Panc1 (cell line): Measurements from ENCODE around the gene SCAMP5. TPM values are rescaled to one million over a fixed set of nuclear protein-coding genes. Genes with fewer than 3 reads are reported as not detected.
A peak's percentile ranks its signal among the peaks of the same experiment; 100 is the strongest.

Source experiments
- ATAC-seq: fragments of 200-7000 bp; cut with Tn5 transposase; 2 replicates; pipeline ENCODE4 v1.9.1; 2020; ENCODE audit warnings: mild to moderate bottlenecking, moderate library complexity
- BruUV-seq: library from RNA; stranded (reverse); fragments of 400-500 nt; replicated peaks from 2 replicates; lab custom pipeline; 2021; lab: Mats Ljungman, UMichigan
- CTCF ChIA-PET: fragments of 300-600 bp; sonication (Branson Sonifier 250); formaldehyde crosslinking; loops from one replicate; lab custom pipeline; 2022; ENCODE audit warnings: antibody characterized with exemption; lab: Charles Lee
- POLR2A ChIA-PET: fragments of 300-600 bp; sonication (Branson Sonifier 250); formaldehyde crosslinking; loops from one replicate; lab custom pipeline; 2022; ENCODE audit warnings: antibody characterized with exemption; lab: Charles Lee
- DNase-seq: peaks from one replicate; pipeline ENCODE4 v3.0.0-alpha.2; 2010; ENCODE audit warnings: low read depth, low spot score
- H3K27ac ChIP-seq: 2 replicates; pipeline ENCODE4 v1.5.1; 2011; ENCODE audit warnings: mild to moderate bottlenecking, low read length, inconsistent platforms
- H3K27me3 ChIP-seq: fragments of 200-500 bp; sonication (Bioruptor generic); 2 replicates; pipeline ENCODE4 v1.6.0; 2014; ENCODE audit warnings: low read length, inconsistent platforms; ENCODE audit not compliant: control insufficient read depth, insufficient read depth
- H3K36me3 ChIP-seq: fragments of 200-500 bp; sonication (Bioruptor generic); 2 replicates; pipeline ENCODE4 v1.5.1; 2014; ENCODE audit warnings: inconsistent platforms, mild to moderate bottlenecking, low read length, moderate library complexity; ENCODE audit not compliant: control insufficient read depth, insufficient read depth
- H3K4me1 ChIP-seq: 2 replicates; pipeline ENCODE4 v1.5.1; 2011; ENCODE audit warnings: inconsistent platforms, mild to moderate bottlenecking, low read length, moderate library complexity; ENCODE audit not compliant: control insufficient read depth, insufficient read depth
- H3K4me3 ChIP-seq, 2 experiments: 2 replicates each; pipeline ENCODE4 v1.5.1; 2011 to 2012; ENCODE audit warnings: low read depth in 2 of 2, low read length in 2 of 2, mild to moderate bottlenecking in 2 of 2, inconsistent platforms in 1 of 2, moderate library complexity in 1 of 2
- H3K9me3 ChIP-seq: fragments of 200-500 bp; sonication (Bioruptor generic); 2 replicates; pipeline ENCODE4 v1.5.1; 2014; ENCODE audit warnings: low read depth, mild to moderate bottlenecking, inconsistent platforms, low read length, moderate library complexity; ENCODE audit not compliant: control insufficient read depth, insufficient read depth
- CTCF ChIP-seq: fragments of 450-650 bp; IDR thresholded peaks from 2 replicates; pipeline ENCODE4 v1.5.1; 2017; ENCODE audit warnings: mild to moderate bottlenecking
- POLR2AphosphoS5 ChIP-seq: IDR thresholded peaks from 2 replicates; pipeline ENCODE4 v1.6.1; 2012; ENCODE audit warnings: mild to moderate bottlenecking, low read depth, low read length, moderate library complexity
- SIN3A ChIP-seq: IDR thresholded peaks from 2 replicates; pipeline ENCODE4 v1.6.1; 2012; ENCODE audit warnings: low read depth, mild to moderate bottlenecking, low read length, moderate library complexity, borderline replicate concordance; ENCODE audit not compliant: insufficient read depth
- TCF7L2 ChIP-seq: IDR thresholded peaks from 2 replicates; pipeline ENCODE4 v1.6.1; 2011; ENCODE audit warnings: mild to moderate bottlenecking, low read depth, low read length, inconsistent platforms
- in situ Hi-C: cut with HindIII; loops from 2 replicates; pipeline ENCODE4 v1.10.0; 2016; ENCODE audit warnings: low sequenced_read_pairs, low pct_unique_long_range_greater_than_20kb
- intact Hi-C: fragments of 100-400 bp; cut with micrococcal nuclease; formaldehyde crosslinking; loops from one replicate; pipeline ENCODE4 v1.10.0; 2022; ENCODE audit not compliant: unreplicated experiment
- total RNA-seq: library from RNA; stranded (reverse); gene quantifications from one replicate; pipeline ENCODE4 v1.2.1, GENCODE V29; 2021; ENCODE audit not compliant: unreplicated experiment
- TF ChIP-seq, protein P1 (sequence below), 2 experiments: IDR thresholded peaks; 2 replicates each; pipeline ENCODE4 v1.6.1; 2011 to 2012; ENCODE audit warnings: low read depth in 2 of 2, control low read depth in 1 of 2, low read length in 1 of 2, mild to moderate bottlenecking in 1 of 2, moderate library complexity in 1 of 2; ENCODE audit not compliant: insufficient read depth in 1 of 2

SCAMP5 gene
- total RNA-seq, 1 experiment from 2014 or later = 11.2 TPM

GRCh38 chr15:75030023-75030413 lies 34.7 kb downstream of the SCAMP5 start:
- BruUV-seq = no TSS peak
- DNase-seq (no peak), ATAC-seq (no peak)
- Histone ChIP-seq H3K9me3 (no peaks in the 10 kb centered on the region), H3K4me3 (no peak overlapping the region), H3K27ac (peak overlapping the region; percentile 49; the same call in 1 of the 2 replicates), H3K27me3 (no peaks in the 10 kb centered on the region), H3K36me3 (no peaks in the 10 kb centered on the region), H3K4me1 (peaks cover 10% of the 10 kb centered on the region)
- ChIA-PET POLR2A (no interaction called here), CTCF (interaction anchor here (0.7 to 1.8 kb wide), 3 partner anchors 172 to 277 kb away, joined by 4 to 11 read pairs (median 4); partner anchors contain the start of gene C15orf39)
- TF ChIP-seq CTCF (no peak), POLR2AphosphoS5 (no peak), TCF7L2 (no peak), SIN3A (no peak)
- TF ChIP-seq, protein P1, sequence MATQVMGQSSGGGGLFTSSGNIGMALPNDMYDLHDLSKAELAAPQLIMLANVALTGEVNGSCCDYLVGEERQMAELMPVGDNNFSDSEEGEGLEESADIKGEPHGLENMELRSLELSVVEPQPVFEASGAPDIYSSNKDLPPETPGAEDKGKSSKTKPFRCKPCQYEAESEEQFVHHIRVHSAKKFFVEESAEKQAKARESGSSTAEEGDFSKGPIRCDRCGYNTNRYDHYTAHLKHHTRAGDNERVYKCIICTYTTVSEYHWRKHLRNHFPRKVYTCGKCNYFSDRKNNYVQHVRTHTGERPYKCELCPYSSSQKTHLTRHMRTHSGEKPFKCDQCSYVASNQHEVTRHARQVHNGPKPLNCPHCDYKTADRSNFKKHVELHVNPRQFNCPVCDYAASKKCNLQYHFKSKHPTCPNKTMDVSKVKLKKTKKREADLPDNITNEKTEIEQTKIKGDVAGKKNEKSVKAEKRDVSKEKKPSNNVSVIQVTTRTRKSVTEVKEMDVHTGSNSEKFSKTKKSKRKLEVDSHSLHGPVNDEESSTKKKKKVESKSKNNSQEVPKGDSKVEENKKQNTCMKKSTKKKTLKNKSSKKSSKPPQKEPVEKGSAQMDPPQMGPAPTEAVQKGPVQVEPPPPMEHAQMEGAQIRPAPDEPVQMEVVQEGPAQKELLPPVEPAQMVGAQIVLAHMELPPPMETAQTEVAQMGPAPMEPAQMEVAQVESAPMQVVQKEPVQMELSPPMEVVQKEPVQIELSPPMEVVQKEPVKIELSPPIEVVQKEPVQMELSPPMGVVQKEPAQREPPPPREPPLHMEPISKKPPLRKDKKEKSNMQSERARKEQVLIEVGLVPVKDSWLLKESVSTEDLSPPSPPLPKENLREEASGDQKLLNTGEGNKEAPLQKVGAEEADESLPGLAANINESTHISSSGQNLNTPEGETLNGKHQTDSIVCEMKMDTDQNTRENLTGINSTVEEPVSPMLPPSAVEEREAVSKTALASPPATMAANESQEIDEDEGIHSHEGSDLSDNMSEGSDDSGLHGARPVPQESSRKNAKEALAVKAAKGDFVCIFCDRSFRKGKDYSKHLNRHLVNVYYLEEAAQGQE (IDR thresholded peaks at IDR 0.05; ENCODE audit: insufficient read depth in 1 of 2, low read depth in 2 of 2, low read length in 1 of 2) = no peak
- intact Hi-C loops = loop anchor here (5.0 kb wide), 1 partner anchor 277 kb away; no protein-coding TSS in a partner anchor
- in situ Hi-C loops = no loop called here

- Histone ChIP-seq H3K4me3 (no peak overlapping the region), H3K4me1 (peaks cover 10% of the 10 kb centered on the region), H3K9me3 (no peaks in the 10 kb centered on the region), H3K27me3 (no peaks in the 10 kb centered on the region), H3K36me3 (no peaks in the 10 kb centered on the region), H3K27ac (no peak overlapping the region)
- in situ Hi-C loops (no loop called here), intact Hi-C loops (loop anchor here (5.0 kb wide), 1 partner anchor 277 kb away; no protein-coding TSS in a partner anchor)
- CTCF ChIA-PET = interaction anchor here (0.6 to 0.7 kb wide), 2 partner anchors 277 to 317 kb away, joined by 3 to 4 read pairs; no protein-coding TSS in a partner anchor
- no TSS peak for BruUV-seq
- ATAC-seq = no peak
- POLR2A ChIA-PET = no interaction called here
- DNase-seq = no peak
- no peak for TF ChIP-seq SIN3A
- TF ChIP-seq CTCF = no peak
- TF ChIP-seq, protein P1 (IDR thresholded peaks at IDR 0.05; ENCODE audit: insufficient read depth in 1 of 2, low read depth in 2 of 2, low read length in 1 of 2) = no peak
- no peak for TF ChIP-seq TCF7L2
- no peak for TF ChIP-seq POLR2AphosphoS5
Observed at GRCh38 chr15:75030424-75030823, 35.1 kb downstream of the SCAMP5 start.
